Hematopoietic multipotent progenitor cell treated with erythropoietin and hydrocortisone succinate and interleukin-3 and kit ligand, for 8 days (in vitro differentiated cells): Measurements from ENCODE around the gene AFAP1.
"Not testable (repeated sequence)": the region's sequence is repeated elsewhere in the genome, so short reads cannot be mapped to it uniquely, and the experiment has no call there.

Experiments used
- DNase-seq: peaks from one replicate; pipeline ENCODE4 v3.0.0-alpha.2; 2015

The AFAP1 gene

GRCh38 chr4:7945709-7946380 is 6.2 kb upstream of the AFAP1 start:
- DNase-seq = no peak

GRCh38 chr4:7944599-7945220 is 5.0 kb upstream of the AFAP1 start:
- DNase-seq = no peak

GRCh38 chr4:7943688-7944087 is 4.0 kb upstream of the AFAP1 start:
- DNase-seq = not testable (repeated sequence)

GRCh38 chr4:7943211-7943610 is 3.5 kb upstream of the AFAP1 start:
- no peak for DNase-seq

GRCh38 chr4:7941965-7942496 is 2.4 kb upstream of the AFAP1 start:
- no peak for DNase-seq

GRCh38 chr4:7941111-7941964 is 1.7 kb upstream of the AFAP1 start:
- DNase-seq = no peak

GRCh38 chr4:7938609-7939376 is 868 bp downstream of the AFAP1 start:
- DNase-seq = no peak

- DNase-seq = no peak
Observed at GRCh38 chr4:7938266-7938608, 1.4 kb downstream of the AFAP1 start.

- no peak for DNase-seq
Observed at GRCh38 chr4:7937006-7937405, 2.7 kb downstream of the AFAP1 start.

GRCh38 chr4:7933651-7934510 is 5.8 kb downstream of the AFAP1 start:
- DNase-seq = no peak

GRCh38 chr4:7932287-7932686 is 7.4 kb downstream of the AFAP1 start:
- no peak for DNase-seq

GRCh38 chr4:7929118-7929951 is 10.3 kb downstream of the AFAP1 start:
- DNase-seq = no peak

GRCh38 chr4:7928711-7929110 is 10.9 kb downstream of the AFAP1 start:
- no peak for DNase-seq

- no peak for DNase-seq
Observed at GRCh38 chr4:7926822-7927221, 12.8 kb downstream of the AFAP1 start.

GRCh38 chr4:7924570-7924969 is 15.1 kb downstream of the AFAP1 start:
- no peak for DNase-seq

- no peak for DNase-seq
Observed at GRCh38 chr4:7924163-7924562, 15.5 kb downstream of the AFAP1 start.

- DNase-seq = no peak
Observed at GRCh38 chr4:7922466-7922865, 17.2 kb downstream of the AFAP1 start.

- DNase-seq = no peak
Observed at GRCh38 chr4:7918981-7919380, 20.7 kb downstream of the AFAP1 start.

- DNase-seq = not testable (repeated sequence)
Observed at GRCh38 chr4:7918187-7918586, 21.5 kb downstream of the AFAP1 start.

GRCh38 chr4:7917669-7918068 is 22.0 kb downstream of the AFAP1 start:
- no peak for DNase-seq

- DNase-seq = no peak
Observed at GRCh38 chr4:7915875-7916242, 23.8 kb downstream of the AFAP1 start.
